ENCODE measurements around the gene BDH1.

BDH1 gene

GRCh38 chr3:197554196-197554561 lies 1.6 kb downstream of the BDH1 start:
- Histone ChIP-seq H2AFZ (ENCODE audit: low read length) (peak overlapping the region; percentile 97), H2BK12ac (ENCODE audit: low read length) (no peak overlapping the region), H3K9ac (ENCODE audit: low read depth, low read length, poor library complexity) (no peak overlapping the region), H2BK120ac (ENCODE audit: low read depth, low read length) (no peak overlapping the region), H3K18ac (ENCODE audit: low read length) (peak overlapping the region; percentile 44), H3K4me1 (ENCODE audit: control insufficient read depth in 2 of 2, insufficient read depth in 1 of 2, low read depth in 1 of 2, low read length in 2 of 2) (peaks cover 5 to 14% of the 10 kb centered on the region in 2 donors), H3K79me1 (ENCODE audit: low read depth, low read length) (no peaks in the 10 kb centered on the region), H3K23ac (ENCODE audit: low read depth, low read length, poor library complexity) (no peak overlapping the region), H3K4ac (ENCODE audit: low read length) (no peak overlapping the region), H3K4me2 (ENCODE audit: insufficient read depth, low read length, poor library complexity, severe bottlenecking) (peak overlapping the region; percentile 72), H3K9me3 (replicated peaks in 1 of 2; ENCODE audit: control insufficient read depth in 2 of 2, insufficient read depth in 1 of 2, low read depth in 1 of 2, low read length in 2 of 2) (peaks cover 0 to 7% of the 10 kb centered on the region in 2 donors), H3K4me3 (ENCODE audit: low read length in 2 of 2) (peak overlapping the region; percentile 75 to 80), H2AK5ac (ENCODE audit: low read depth, low read length) (no peak overlapping the region), H3K14ac (ENCODE audit: low read length) (no peak overlapping the region), H2BK5ac (ENCODE audit: low read length) (no peak overlapping the region), H4K91ac (ENCODE audit: low read depth, low read length, poor library complexity) (no peak overlapping the region), H3K27me3 (ENCODE audit: control insufficient read depth in 3 of 3, insufficient read depth in 3 of 3, low read depth in 1 of 3, low read length in 3 of 3) (peaks cover 0 to 29% (median 3%) of the 10 kb centered on the region in 3 experiments), H3K27ac (replicated peaks; ENCODE audit: low read length) (peak overlapping the region; percentile 68), H3K36me3 (replicated peaks in 1 of 2; ENCODE audit: control insufficient read depth in 2 of 2, insufficient read depth in 2 of 2, low read length in 2 of 2) (no peaks in the 10 kb centered on the region), H2BK15ac (ENCODE audit: low read length) (no peak overlapping the region), H4K8ac (ENCODE audit: low read depth, low read length) (no peak overlapping the region)
- DNase-seq (ENCODE audit: low spot score) = no peak
- WGBS, 2 donors (ENCODE audit: extremely low coverage in 2 of 2, insufficient read length in 2 of 2, insufficient replicate concordance in 1 of 2) = no CpG with 5 or more reads among the region's 10 CpGs

- Histone ChIP-seq H3K18ac (ENCODE audit: low read length) (no peak overlapping the region), H3K4me3 (ENCODE audit: low read length in 2 of 2) (no peak overlapping the region), H2BK5ac (ENCODE audit: low read length) (no peak overlapping the region), H2BK120ac (ENCODE audit: low read depth, low read length) (no peak overlapping the region), H3K14ac (ENCODE audit: low read length) (no peak overlapping the region), H2AFZ (ENCODE audit: low read length) (no peak overlapping the region), H3K27ac (replicated peaks; ENCODE audit: low read length) (no peak overlapping the region), H4K8ac (ENCODE audit: low read depth, low read length) (no peak overlapping the region), H2BK12ac (ENCODE audit: low read length) (no peak overlapping the region), H3K79me1 (ENCODE audit: low read depth, low read length) (no peaks in the 10 kb centered on the region), H3K36me3 (replicated peaks in 1 of 2; ENCODE audit: control insufficient read depth in 2 of 2, insufficient read depth in 2 of 2, low read length in 2 of 2) (no peaks in the 10 kb centered on the region), H4K91ac (ENCODE audit: low read depth, low read length, poor library complexity) (no peak overlapping the region), H3K9me3 (replicated peaks in 1 of 2; ENCODE audit: control insufficient read depth in 2 of 2, insufficient read depth in 1 of 2, low read depth in 1 of 2, low read length in 2 of 2) (no peaks in the 10 kb centered on the region), H3K4ac (ENCODE audit: low read length) (no peak overlapping the region), H3K4me1 (ENCODE audit: control insufficient read depth in 2 of 2, insufficient read depth in 1 of 2, low read depth in 1 of 2, low read length in 2 of 2) (peaks cover 5 to 17% of the 10 kb centered on the region in 2 donors), H3K27me3 (ENCODE audit: control insufficient read depth in 3 of 3, insufficient read depth in 3 of 3, low read depth in 1 of 3, low read length in 3 of 3) (peaks cover 0 to 16% (median 3%) of the 10 kb centered on the region in 3 experiments), H2BK15ac (ENCODE audit: low read length) (no peak overlapping the region), H3K23ac (ENCODE audit: low read depth, low read length, poor library complexity) (no peak overlapping the region), H3K9ac (ENCODE audit: low read depth, low read length, poor library complexity) (no peak overlapping the region), H2AK5ac (ENCODE audit: low read depth, low read length) (no peak overlapping the region), H3K4me2 (ENCODE audit: insufficient read depth, low read length, poor library complexity, severe bottlenecking) (no peak overlapping the region)
- no CpG with 5 or more reads among the region's 6 CpGs for WGBS, 2 donors (ENCODE audit: extremely low coverage in 2 of 2, insufficient read length in 2 of 2, insufficient replicate concordance in 1 of 2)
- no peak for DNase-seq (ENCODE audit: low spot score)
Observed at GRCh38 chr3:197552198-197552597, 3.6 kb downstream of the BDH1 start.

GRCh38 chr3:197550489-197550888 lies 5.3 kb downstream of the BDH1 start:
- Histone ChIP-seq H2AK5ac (ENCODE audit: low read depth, low read length) (no peak overlapping the region), H3K27me3 (ENCODE audit: control insufficient read depth in 3 of 3, insufficient read depth in 3 of 3, low read depth in 1 of 3, low read length in 3 of 3) (peaks cover 0 to 10% (median 0%) of the 10 kb centered on the region in 3 experiments), H3K18ac (ENCODE audit: low read length) (peak overlapping the region; percentile 80), H3K27ac (replicated peaks; ENCODE audit: low read length) (no peak overlapping the region), H3K4ac (ENCODE audit: low read length) (no peak overlapping the region), H2AFZ (ENCODE audit: low read length) (no peak overlapping the region), H2BK15ac (ENCODE audit: low read length) (peak overlapping the region; percentile 3), H2BK120ac (ENCODE audit: low read depth, low read length) (no peak overlapping the region), H3K4me3 (ENCODE audit: low read length in 2 of 2) (no peak overlapping the region), H3K14ac (ENCODE audit: low read length) (peak overlapping the region; percentile 25), H3K36me3 (replicated peaks in 1 of 2; ENCODE audit: control insufficient read depth in 2 of 2, insufficient read depth in 2 of 2, low read length in 2 of 2) (no peaks in the 10 kb centered on the region), H4K91ac (ENCODE audit: low read depth, low read length, poor library complexity) (peak overlapping the region; percentile 11), H3K9ac (ENCODE audit: low read depth, low read length, poor library complexity) (no peak overlapping the region), H4K8ac (ENCODE audit: low read depth, low read length) (no peak overlapping the region), H2BK5ac (ENCODE audit: low read length) (no peak overlapping the region), H3K4me1 (ENCODE audit: control insufficient read depth in 2 of 2, insufficient read depth in 1 of 2, low read depth in 1 of 2, low read length in 2 of 2) (peaks cover 5 to 17% of the 10 kb centered on the region in 2 donors), H3K4me2 (ENCODE audit: insufficient read depth, low read length, poor library complexity, severe bottlenecking) (no peak overlapping the region), H2BK12ac (ENCODE audit: low read length) (no peak overlapping the region), H3K23ac (ENCODE audit: low read depth, low read length, poor library complexity) (peak overlapping the region; percentile 11), H3K9me3 (replicated peaks in 1 of 2; ENCODE audit: control insufficient read depth in 2 of 2, insufficient read depth in 1 of 2, low read depth in 1 of 2, low read length in 2 of 2) (no peaks in the 10 kb centered on the region), H3K79me1 (ENCODE audit: low read depth, low read length) (no peaks in the 10 kb centered on the region)
- no CpG with 5 or more reads among the region's 9 CpGs for WGBS, 2 donors (ENCODE audit: extremely low coverage in 2 of 2, insufficient read length in 2 of 2, insufficient replicate concordance in 1 of 2)
- DNase-seq (ENCODE audit: low spot score) = no peak

GRCh38 chr3:197549261-197549885 lies 6.4 kb downstream of the BDH1 start:
- DNase-seq (ENCODE audit: low spot score) = no peak
- no CpG with 5 or more reads among the region's 6 CpGs for whole genome bisulfite sequencing, 2 donors (ENCODE audit: extremely low coverage in 2 of 2, insufficient read length in 2 of 2, insufficient replicate concordance in 1 of 2)
- H2AFZ ChIP-seq (ENCODE audit: low read length) = peak overlapping the region; percentile 46

More at GRCh38 chr3:197549261-197549885, 6.4 kb downstream of the BDH1 start:
- H2BK15ac ChIP-seq (ENCODE audit: low read length) = no peak overlapping the region
- H2BK120ac ChIP-seq (ENCODE audit: low read depth, low read length) = no peak overlapping the region
- no peak overlapping the region for H4K8ac ChIP-seq (ENCODE audit: low read depth, low read length)
- H3K4me3 ChIP-seq (ENCODE audit: low read length in 2 of 2) = no peak overlapping the region
- H3K79me1 ChIP-seq (ENCODE audit: low read depth, low read length) = no peaks in the 10 kb centered on the region
- no peak overlapping the region for H4K91ac ChIP-seq (ENCODE audit: low read depth, low read length, poor library complexity)
- peak overlapping the region; percentile 61 for H3K18ac ChIP-seq (ENCODE audit: low read length)
- no peak overlapping the region for H3K14ac ChIP-seq (ENCODE audit: low read length)
- H2AK5ac ChIP-seq (ENCODE audit: low read depth, low read length) = no peak overlapping the region
- no peak overlapping the region for H3K23ac ChIP-seq (ENCODE audit: low read depth, low read length, poor library complexity)
- no peak overlapping the region for H2BK5ac ChIP-seq (ENCODE audit: low read length)
- H3K4me1 ChIP-seq (ENCODE audit: control insufficient read depth in 2 of 2, insufficient read depth in 1 of 2, low read depth in 1 of 2, low read length in 2 of 2) = peaks cover 5 to 16% of the 10 kb centered on the region in 2 donors
- no peak overlapping the region for H3K4ac ChIP-seq (ENCODE audit: low read length)
- H3K27ac ChIP-seq (replicated peaks; ENCODE audit: low read length) = no peak overlapping the region
- no peaks in the 10 kb centered on the region for H3K9me3 ChIP-seq (replicated peaks in 1 of 2; ENCODE audit: control insufficient read depth in 2 of 2, insufficient read depth in 1 of 2, low read depth in 1 of 2, low read length in 2 of 2)
- no peak overlapping the region for H3K9ac ChIP-seq (ENCODE audit: low read depth, low read length, poor library complexity)
- no peak overlapping the region for H3K4me2 ChIP-seq (ENCODE audit: insufficient read depth, low read length, poor library complexity, severe bottlenecking)
- H2BK12ac ChIP-seq (ENCODE audit: low read length) = peak overlapping the region; percentile 44
- H3K36me3 ChIP-seq (replicated peaks in 1 of 2; ENCODE audit: control insufficient read depth in 2 of 2, insufficient read depth in 2 of 2, low read length in 2 of 2) = no peaks in the 10 kb centered on the region
- peaks cover 0 to 13% (median 0%) of the 10 kb centered on the region in 3 experiments for H3K27me3 ChIP-seq (ENCODE audit: control insufficient read depth in 3 of 3, insufficient read depth in 3 of 3, low read depth in 1 of 3, low read length in 3 of 3)

Data from neuronal stem cell (in vitro differentiated cells).